ENCODE data around the gene SLC9B2. TPM values are rescaled to one million over a fixed set of nuclear protein-coding genes. Genes with fewer than 3 reads are reported as not detected.
A peak's percentile ranks its signal among the peaks of the same experiment; 100 is the strongest.

The SLC9B2 gene
- total and polyA plus RNA-seq, 10 of the 15 experiments (the other 5 are each of a cell fraction or from before 2014, with no cell fraction given), result 8.9 to 32.5 (median 25.3) TPM

- no peak for TF ChIP-seq NKRF (conservative IDR thresholded peaks at IDR 0.05)
- no peak for TF ChIP-seq TCF3 (IDR thresholded peaks at IDR 0.05; ENCODE audit: borderline replicate concordance, insufficient read depth, low read depth, low read length)
- TF ChIP-seq MEF2A (IDR thresholded peaks at IDR 0.05; ENCODE audit: insufficient read depth, low read depth, low read length), result no peak
- TF ChIP-seq SUZ12 (IDR thresholded peaks at IDR 0.05; ENCODE audit: unreplicated experiment), result no peak
- TF ChIP-seq HDAC2 (IDR thresholded peaks at IDR 0.05), result no peak
- TF ChIP-seq ZNF217 (IDR thresholded peaks at IDR 0.05), result no peak
Observed at GRCh38 chr4:103100691-103101090, 24.1 kb upstream of the SLC9B2 start (continued).

- ChIA-PET POLR2A (interaction anchor here (0.6 to 1.0 kb wide), 2 partner anchors 64 to 669 kb away, joined by 3 to 8 read pairs; no protein-coding TSS in a partner anchor), CTCF (interaction anchor here (0.6 to 6.8 kb wide), 46 partner anchors 9 to 1421 kb away, joined by 3 to 63 read pairs (median 5); no protein-coding TSS in a partner anchor), RAD21 (ENCODE audit: unreplicated experiment) (interaction anchor here (0.6 to 3.6 kb wide), 21 partner anchors 8 to 671 kb away, joined by 3 to 13 read pairs (median 4); partner anchors contain the start of gene UBE2D3), SMC1A (ENCODE audit: uncharacterized antibody, unreplicated experiment) (interaction anchor here (0.7 to 4.7 kb wide), 24 partner anchors 8 to 669 kb away, joined by 3 to 16 read pairs (median 4); partner anchors contain the start of gene UBE2D3)
- H3K9ac ChIP-seq (ENCODE audit: control insufficient read depth, insufficient read depth, low read length), result peak within 1 kb of the TSS; percentile 66
- H4K20me1 ChIP-seq (ENCODE audit: control insufficient read depth, insufficient read depth), result no peaks in the 10 kb centered on the region
- no peaks in the 10 kb centered on the region for H3K36me3 ChIP-seq (ENCODE audit: control insufficient read depth in 2 of 2, insufficient read depth in 2 of 2, low read length in 1 of 2)
- peak within 1 kb of the TSS; percentile 81 for H3K4me2 ChIP-seq (ENCODE audit: control insufficient read depth, insufficient read depth)
- WGBS (ENCODE audit: insufficient coverage, insufficient replicate concordance, low lambda C conversion rate, missing lambda C conversion rate), result 11% methylated on average over 11 of the region's 11 CpGs
- peak within 1 kb of the TSS; percentile 74 for H3K4me3 ChIP-seq
- H3K4me1 ChIP-seq (ENCODE audit: control insufficient read depth, insufficient read depth, low read length), result peaks cover 4% of the 10 kb centered on the region; the same call in 1 of the 2 replicates
- ATAC-seq (peak; percentile 97), DNase-seq (ENCODE audit: low read depth, low spot score) (peak; percentile 72), FAIRE-seq (peak; percentile 88)
- intact Hi-C loops (cut with micrococcal nuclease; ENCODE audit: unreplicated experiment) (loop anchor here (2.0 to 10.0 kb wide), 3 partner anchors 81 to 415 kb away; partner anchors contain the start of genes SLC9B1 and UBE2D3), in situ Hi-C loops (cut with MboI) (loop anchor here (10.0 kb wide), 1 partner anchor 475 kb away; no protein-coding TSS in a partner anchor)
- no peaks in the 10 kb centered on the region for H3K27me3 ChIP-seq (replicated peaks in 1 of 2; ENCODE audit: control insufficient read depth in 2 of 2, insufficient read depth in 2 of 2, low read length in 1 of 2)
- peak within 1 kb of the TSS; percentile 91 for H2AFZ ChIP-seq (ENCODE audit: control insufficient read depth, low read depth, low read length)
- H3K27ac ChIP-seq (ENCODE audit: control insufficient read depth, insufficient read depth), result peak within 1 kb of the TSS; percentile 57; the same call in 1 of the 2 replicates
- H3K9me3 ChIP-seq (replicated peaks; ENCODE audit: control insufficient read depth, insufficient read depth, low read length), result no peaks in the 10 kb centered on the region
- BruUV-seq (replicated peaks), result no TSS peak
- H3K79me2 ChIP-seq (ENCODE audit: control insufficient read depth, insufficient read depth, low read length), result peaks cover 2% of the 10 kb centered on the region
- TF ChIP-seq SPI1 (IDR thresholded peaks at IDR 0.05; ENCODE audit: borderline replicate concordance, insufficient read depth, low read depth, low read length), result no peak
- 0 out of 2 replicates have a peak, but pooled peaks have one; percentile 7 for TF ChIP-seq SIN3A (IDR thresholded peaks at IDR 0.05; ENCODE audit: low read depth, low read length)
- no peak for TF ChIP-seq MAX (IDR thresholded peaks at IDR 0.05; ENCODE audit: low read depth, low read length)
- peak; percentile 57 to 86 (median 71); a peak in 5 of 6 replicates for TF ChIP-seq CTCF (IDR thresholded peaks at IDR 0.05 in 2 of 3, conservative IDR thresholded peaks at IDR 0.05 in 1 of 3; ENCODE audit: control insufficient read depth in 2 of 3, extremely low read depth in 1 of 3, insufficient read depth in 1 of 3, low read depth in 3 of 3, low read length in 3 of 3)
- no peak for TF ChIP-seq ZBTB4 (CRISPR knock-in tag; IDR thresholded peaks at IDR 0.05)
Observed at GRCh38 chr4:103099691-103100392, 23.3 kb upstream of the SLC9B2 start, which contains the start of gene BDH2. BDH2 (minus strand) TSS chr4:103099834; CDS start chr4:103096254, 3,580 bp downstream.
